Activated CD8-positive, alpha-beta memory T cell treated with anti-CD3 and anti-CD28 coated beads for 1 hour (primary cell): Measurements from ENCODE around the gene ANTXRL.
"Not testable (repeated sequence)": the region's sequence is repeated elsewhere in the genome, so short reads cannot be mapped to it uniquely, and the experiment has no call there.

Source experiments
- DNase-seq, 2 donors: peaks; one replicate each; pipeline ENCODE4 v3.0.0-alpha.2; 2020; ENCODE audit warnings: low read depth in 1 of 2; ENCODE audit errors: extremely low read depth in 1 of 2

The ANTXRL gene

GRCh38 chr10:46254007-46254383 is 32.8 kb upstream of the ANTXRL start:
- DNase-seq = no peak

GRCh38 chr10:46254467-46254866 is 32.3 kb upstream of the ANTXRL start:
- DNase-seq = no peak

GRCh38 chr10:46255210-46255609 is 31.6 kb upstream of the ANTXRL start:
- not testable (repeated sequence) for DNase-seq

- DNase-seq = peak in 1 of 2 donors; percentile 28
Measured at GRCh38 chr10:46255801-46256747, 30.7 kb upstream of the ANTXRL start.

- DNase-seq = no peak
Measured at GRCh38 chr10:46257099-46257498, 29.7 kb upstream of the ANTXRL start.

GRCh38 chr10:46262906-46263560 is 23.8 kb upstream of the ANTXRL start:
- not testable (repeated sequence) for DNase-seq

GRCh38 chr10:46263831-46264268 is 22.9 kb upstream of the ANTXRL start:
- DNase-seq = no peak

GRCh38 chr10:46264336-46264735 is 22.5 kb upstream of the ANTXRL start:
- no peak for DNase-seq

GRCh38 chr10:46264737-46265368 is 21.9 kb upstream of the ANTXRL start:
- no peak for DNase-seq

- DNase-seq = not testable (repeated sequence)
Measured at GRCh38 chr10:46265566-46266305, 21.1 kb upstream of the ANTXRL start.

GRCh38 chr10:46266306-46266985 is 20.4 kb upstream of the ANTXRL start:
- no peak for DNase-seq

GRCh38 chr10:46267132-46267985 is 19.4 kb upstream of the ANTXRL start:
- DNase-seq = no peak

- no peak for DNase-seq
Measured at GRCh38 chr10:46268076-46268881, 18.5 kb upstream of the ANTXRL start.

- not testable (repeated sequence) for DNase-seq
Measured at GRCh38 chr10:46269554-46270053, 17.2 kb upstream of the ANTXRL start.

GRCh38 chr10:46270086-46270811 is 16.5 kb upstream of the ANTXRL start:
- DNase-seq = no peak

- DNase-seq = not testable (repeated sequence)
Measured at GRCh38 chr10:46270963-46271530, 15.8 kb upstream of the ANTXRL start.

- not testable (repeated sequence) for DNase-seq
Measured at GRCh38 chr10:46271795-46272499, 14.8 kb upstream of the ANTXRL start.
